HepG2 (cell line): ENCODE measurements around the gene C16orf82. TPM values are rescaled to one million over a fixed set of nuclear protein-coding genes. Genes with fewer than 3 reads are reported as not detected.

Source experiments
- BHLHE40 ChIP-seq: IDR thresholded peaks from 2 replicates; pipeline ENCODE4 v1.6.1; 2011; ENCODE audit warnings: low read length, improper control_type of control experiment
- HOXA3 ChIP-seq: sonication (generic); formaldehyde crosslinking; IDR thresholded peaks from 2 replicates; pipeline ENCODE4 v1.5.0; 2020; ENCODE audit warnings: missing genetic modification reagents
- KLF13 ChIP-seq: sonication (generic); formaldehyde crosslinking; IDR thresholded peaks from 2 replicates; pipeline ENCODE4 v1.4.0; 2020; ENCODE audit warnings: mild to moderate bottlenecking, missing genetic modification reagents
- LBX2 ChIP-seq: sonication (generic); formaldehyde crosslinking; IDR thresholded peaks from 2 replicates; pipeline ENCODE4 v1.5.0; 2020; ENCODE audit warnings: missing genetic modification reagents, mild to moderate bottlenecking, borderline replicate concordance
- NCOR1 ChIP-seq: fragments of 200-600 bp; sonication (generic); IDR thresholded peaks from 2 replicates; pipeline ENCODE4 v1.7.0; 2017; ENCODE audit warnings: antibody characterized with exemption, low read length, borderline replicate concordance
- NRL ChIP-seq: sonication (generic); formaldehyde crosslinking; IDR thresholded peaks from 2 replicates; pipeline ENCODE4 v1.5.0; 2020; ENCODE audit warnings: missing genetic modification reagents, mild to moderate bottlenecking, moderate library complexity, borderline replicate concordance
- STAG1 ChIP-seq: sonication (generic); formaldehyde crosslinking; IDR thresholded peaks from 2 replicates; pipeline ENCODE4 v1.4.0; 2020; ENCODE audit warnings: missing genetic modification reagents
- TFDP2 ChIP-seq: sonication (generic); formaldehyde crosslinking; IDR thresholded peaks from 2 replicates; pipeline ENCODE4 v1.4.0; 2020; ENCODE audit warnings: missing genetic modification reagents
- TSC22D2 ChIP-seq: sonication (generic); formaldehyde crosslinking; IDR thresholded peaks from 2 replicates; pipeline ENCODE4 v1.5.1; 2020; ENCODE audit warnings: missing genetic modification reagents, mild to moderate bottlenecking, borderline replicate concordance
- XBP1 ChIP-seq: sonication (generic); formaldehyde crosslinking; IDR thresholded peaks from 2 replicates; pipeline ENCODE4 v1.5.0; 2020; ENCODE audit warnings: missing genetic modification reagents
- ZFYVE20 ChIP-seq: sonication (generic); formaldehyde crosslinking; IDR thresholded peaks from 2 replicates; pipeline ENCODE4 v1.8.0; 2023; ENCODE audit warnings: low read depth, mild to moderate bottlenecking, moderate library complexity, missing genetic modification reagents, borderline replicate concordance
- ZMYM4 ChIP-seq: sonication (generic); formaldehyde crosslinking; IDR thresholded peaks from 2 replicates; pipeline ENCODE4 v1.8.1; 2023; ENCODE audit warnings: mild to moderate bottlenecking, missing genetic modification reagents
- ZNF512 ChIP-seq: sonication (generic); formaldehyde crosslinking; IDR thresholded peaks from 2 replicates; pipeline ENCODE4 v1.4.0; 2020; ENCODE audit warnings: mild to moderate bottlenecking, missing genetic modification reagents
- ZNF777 ChIP-seq: sonication (generic); formaldehyde crosslinking; IDR thresholded peaks from 2 replicates; pipeline ENCODE4 v1.4.0; 2020; ENCODE audit warnings: missing genetic modification reagents
- polyA plus RNA-seq, 8 experiments: library from polyadenylated mRNA; depleted of rRNA in 3 of 8; stranded (reverse) in 7 of 8; unstranded in 1 of 8; fragments of >200 nt; fragmentation: Illumina TruSeq in 4 of 8; extraction: Trizol in 4 of 8; gene quantifications; 2 replicates each; pipeline versions ENCODE4 v1.2.1 to v1.2.3, GENCODE V29; 2011 to 2016; ENCODE audit warnings: low read depth in 4 of 8, missing spikeins in 1 of 8, mixed read lengths in 1 of 8; ENCODE audit not compliant: insufficient read depth in 1 of 8
- total RNA-seq, 5 experiments: library from RNA; depleted of rRNA; stranded (reverse); fragments of >200 nt; fragmentation: Illumina TruSeq; extraction: Trizol; gene quantifications; 2 replicates each; pipeline ENCODE4 v1.2.3, GENCODE V29; 2016; ENCODE audit warnings: low read depth in 1 of 5

The C16orf82 gene
- total and polyA plus RNA-seq, 2 of the 13 experiments (the other 11 are each of a cell fraction or from before 2014, with no cell fraction given) = not detected

GRCh38 chr16:27109666-27110523, 43.2 kb downstream of the C16orf82 start (continued):
- TF ChIP-seq TFDP2 (CRISPR knock-in tag) (0 out of 2 replicates have a peak, but pooled peaks have one; percentile 25), STAG1 (peak; percentile 84), NCOR1 (0 out of 2 replicates have a peak, but pooled peaks have one; percentile 24), HOXA3 (CRISPR knock-in tag) (peak; percentile 45), XBP1 (CRISPR knock-in tag) (no peak), NRL (0 out of 2 replicates have a peak, but pooled peaks have one; percentile 20), LBX2 (CRISPR knock-in tag) (0 out of 2 replicates have a peak, but pooled peaks have one; percentile 49), ZNF512 (CRISPR knock-in tag) (peak; percentile 96), BHLHE40 (peak; percentile 22; the same call in 1 of the 2 replicates), KLF13 (no peak), ZNF777 (CRISPR knock-in tag) (0 out of 2 replicates have a peak, but pooled peaks have one; percentile 33), ZFYVE20 (CRISPR knock-in tag) (no peak), TSC22D2 (0 out of 2 replicates have a peak, but pooled peaks have one; percentile 20), ZMYM4 (CRISPR knock-in tag) (0 out of 2 replicates have a peak, but pooled peaks have one; percentile 21)
- TF ChIP-seq, all 625 proteins: peak for 43
